HepG2 (cell line): ENCODE measurements around the gene GNG7.

Experiments
- EZH2 ChIP-seq: conservative IDR thresholded peaks from 2 replicates; pipeline ENCODE4 v1.6.1; 2012; ENCODE audit warnings: mild to moderate bottlenecking, low read depth, low read length, moderate library complexity
- POLR2AphosphoS5 ChIP-seq: IDR thresholded peaks from 2 replicates; pipeline ENCODE4 v1.6.1; 2012; ENCODE audit warnings: low read depth, low read length
- RAD21 ChIP-seq: fragments of 450-650 bp; formaldehyde crosslinking; IDR thresholded peaks from 2 replicates; pipeline ENCODE4 v1.5.0; 2020; ENCODE audit warnings: mild to moderate bottlenecking
- SIN3B ChIP-seq: fragments of 150-350 bp; IDR thresholded peaks from 2 replicates; pipeline ENCODE4 v1.6.1; 2014; ENCODE audit warnings: low read length
- TF ChIP-seq, protein P1 (sequence below): sonication (generic); formaldehyde crosslinking; IDR thresholded peaks from 2 replicates; pipeline ENCODE4 v1.5.0; 2020; ENCODE audit warnings: mild to moderate bottlenecking, missing genetic modification reagents, moderate library complexity
- TF ChIP-seq, protein P2 (sequence below): sonication (generic); formaldehyde crosslinking; IDR thresholded peaks from 2 replicates; pipeline ENCODE4 v1.8.1; 2023; ENCODE audit warnings: missing genetic modification reagents, inconsistent platforms, borderline replicate concordance

DNA sequence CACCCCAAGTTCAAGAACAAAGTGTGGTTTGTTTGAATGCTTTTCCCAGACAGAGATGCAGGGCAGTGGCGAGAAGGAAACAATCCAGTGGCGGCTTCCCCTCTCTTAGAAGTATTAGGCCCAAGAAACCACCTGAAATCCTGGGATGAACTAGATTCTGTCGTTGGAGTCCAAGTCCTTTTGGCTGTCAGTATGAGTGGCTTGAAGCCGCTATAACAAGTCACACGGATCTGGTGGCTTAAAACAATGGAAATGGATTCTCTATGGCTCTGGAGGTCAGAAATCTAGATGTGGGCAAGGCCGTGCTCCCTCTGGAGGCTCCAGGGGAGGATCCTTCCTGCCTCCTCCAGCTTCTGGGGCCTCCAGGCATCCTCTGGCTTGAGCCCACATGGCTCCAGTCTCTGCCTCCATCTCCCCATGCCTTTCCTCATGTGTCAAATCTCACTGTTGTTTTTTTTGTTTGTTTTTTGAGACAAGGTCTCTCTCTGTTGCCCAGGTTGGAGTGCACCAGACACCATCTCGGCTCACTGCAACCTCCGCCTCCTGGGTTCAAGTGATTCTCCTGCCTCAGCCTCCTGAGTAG lies 97.7 kb downstream of the GNG7 start:
- TF ChIP-seq, protein P1, sequence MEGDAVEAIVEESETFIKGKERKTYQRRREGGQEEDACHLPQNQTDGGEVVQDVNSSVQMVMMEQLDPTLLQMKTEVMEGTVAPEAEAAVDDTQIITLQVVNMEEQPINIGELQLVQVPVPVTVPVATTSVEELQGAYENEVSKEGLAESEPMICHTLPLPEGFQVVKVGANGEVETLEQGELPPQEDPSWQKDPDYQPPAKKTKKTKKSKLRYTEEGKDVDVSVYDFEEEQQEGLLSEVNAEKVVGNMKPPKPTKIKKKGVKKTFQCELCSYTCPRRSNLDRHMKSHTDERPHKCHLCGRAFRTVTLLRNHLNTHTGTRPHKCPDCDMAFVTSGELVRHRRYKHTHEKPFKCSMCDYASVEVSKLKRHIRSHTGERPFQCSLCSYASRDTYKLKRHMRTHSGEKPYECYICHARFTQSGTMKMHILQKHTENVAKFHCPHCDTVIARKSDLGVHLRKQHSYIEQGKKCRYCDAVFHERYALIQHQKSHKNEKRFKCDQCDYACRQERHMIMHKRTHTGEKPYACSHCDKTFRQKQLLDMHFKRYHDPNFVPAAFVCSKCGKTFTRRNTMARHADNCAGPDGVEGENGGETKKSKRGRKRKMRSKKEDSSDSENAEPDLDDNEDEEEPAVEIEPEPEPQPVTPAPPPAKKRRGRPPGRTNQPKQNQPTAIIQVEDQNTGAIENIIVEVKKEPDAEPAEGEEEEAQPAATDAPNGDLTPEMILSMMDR: no peak
- no peak for TF ChIP-seq RAD21 (CRISPR knock-in tag)
- no peak for TF ChIP-seq SIN3B
- no peak for TF ChIP-seq POLR2AphosphoS5
- TF ChIP-seq EZH2: no peak
- TF ChIP-seq, protein P2, sequence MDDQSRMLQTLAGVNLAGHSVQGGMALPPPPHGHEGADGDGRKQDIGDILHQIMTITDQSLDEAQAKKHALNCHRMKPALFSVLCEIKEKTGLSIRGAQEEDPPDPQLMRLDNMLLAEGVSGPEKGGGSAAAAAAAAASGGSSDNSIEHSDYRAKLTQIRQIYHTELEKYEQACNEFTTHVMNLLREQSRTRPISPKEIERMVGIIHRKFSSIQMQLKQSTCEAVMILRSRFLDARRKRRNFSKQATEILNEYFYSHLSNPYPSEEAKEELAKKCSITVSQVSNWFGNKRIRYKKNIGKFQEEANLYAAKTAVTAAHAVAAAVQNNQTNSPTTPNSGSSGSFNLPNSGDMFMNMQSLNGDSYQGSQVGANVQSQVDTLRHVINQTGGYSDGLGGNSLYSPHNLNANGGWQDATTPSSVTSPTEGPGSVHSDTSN (CRISPR knock-in tag): no peak
